Gastroesophageal sphincter (tissue), 4 donors: ENCODE data around the gene RSL1D1. TPM values are rescaled to one million over a fixed set of nuclear protein-coding genes. Genes with fewer than 3 reads are reported as not detected.

Source experiments
- ATAC-seq: fragments of 150-250 bp; one replicate; pipeline ENCODE4 v1.9.1; 2016; ENCODE audit warnings: mild to moderate bottlenecking, moderate library complexity
- H3K27ac ChIP-seq, 4 donors: fragments of 200-600 bp; sonication (generic) in 3 of 4; 1 replicate in 3 of 4; 2 replicates in 1 of 4; pipeline ENCODE4 v1.5.1; 2016 to 2019
- H3K27me3 ChIP-seq: fragments of 200-600 bp; sonication (generic); one replicate; pipeline ENCODE4 v1.5.1; 2019
- H3K36me3 ChIP-seq, 2 donors: fragments of 200-600 bp; sonication (generic); one replicate each; pipeline ENCODE4 v1.5.1; 2019; ENCODE audit warnings: control low read depth in 1 of 2
- H3K4me1 ChIP-seq, 3 donors: fragments of 200-600 bp; sonication (generic); 1 replicate in 2 of 3; 2 replicates in 1 of 3; pipeline ENCODE4 v1.5.1; 2016 to 2019; ENCODE audit warnings: control low read depth in 2 of 3
- H3K4me3 ChIP-seq, 2 donors: fragments of 200-600 bp; sonication (generic); one replicate each; pipeline ENCODE4 v1.5.1; 2019; ENCODE audit warnings: mild to moderate bottlenecking in 1 of 2, moderate library complexity in 1 of 2
- H3K9me3 ChIP-seq, 3 donors: fragments of 200-600 bp; sonication (generic); one replicate each; pipeline ENCODE4 v1.5.1; 2017 to 2019; ENCODE audit warnings: control low read depth in 2 of 3
- EP300 ChIP-seq: sonication (generic); formaldehyde crosslinking; IDR thresholded peaks from one replicate; pipeline ENCODE4 v1.6.1; 2017; ENCODE audit warnings: antibody characterized with exemption, mild to moderate bottlenecking
- POLR2A ChIP-seq, 2 donors: fragments of 450-650 bp; IDR thresholded peaks; one replicate each; pipeline ENCODE4 v1.6.1; 2017; ENCODE audit warnings: antibody characterized with exemption in 2 of 2, mild to moderate bottlenecking in 2 of 2, moderate library complexity in 1 of 2
- POLR2AphosphoS5 ChIP-seq: sonication (generic); formaldehyde crosslinking; IDR thresholded peaks from one replicate; pipeline ENCODE4 v1.6.1; 2017; ENCODE audit warnings: antibody characterized with exemption
- WGBS, 2 donors: methylation state at CpG; one replicate each; pipeline ENCODE4 v1.1.5; 2018; ENCODE audit warnings: low coverage in 1 of 2; 5-methylcytosine and 5-hydroxymethylcytosine counted together
- total RNA-seq, 4 donors: library from RNA; depleted of rRNA; stranded (reverse); fragments of >200 nt; gene quantifications; one replicate each; pipeline ENCODE4 v1.1.0, GENCODE V29; 2016
- TF ChIP-seq, protein P1 (sequence below), 4 experiments: fragments of 200-600 bp in 2 of 4; fragments of 450-650 bp in 2 of 4; sonication (generic) in 1 of 4; IDR thresholded peaks; one replicate each; pipeline ENCODE4 v1.5.1; 2017 to 2019; ENCODE audit warnings: antibody characterized with exemption in 4 of 4, mild to moderate bottlenecking in 2 of 4, moderate library complexity in 2 of 4

RSL1D1 gene
- total RNA-seq, result 100 to 1,000 TPM; 149 to 275 (median 164) TPM

DNA sequence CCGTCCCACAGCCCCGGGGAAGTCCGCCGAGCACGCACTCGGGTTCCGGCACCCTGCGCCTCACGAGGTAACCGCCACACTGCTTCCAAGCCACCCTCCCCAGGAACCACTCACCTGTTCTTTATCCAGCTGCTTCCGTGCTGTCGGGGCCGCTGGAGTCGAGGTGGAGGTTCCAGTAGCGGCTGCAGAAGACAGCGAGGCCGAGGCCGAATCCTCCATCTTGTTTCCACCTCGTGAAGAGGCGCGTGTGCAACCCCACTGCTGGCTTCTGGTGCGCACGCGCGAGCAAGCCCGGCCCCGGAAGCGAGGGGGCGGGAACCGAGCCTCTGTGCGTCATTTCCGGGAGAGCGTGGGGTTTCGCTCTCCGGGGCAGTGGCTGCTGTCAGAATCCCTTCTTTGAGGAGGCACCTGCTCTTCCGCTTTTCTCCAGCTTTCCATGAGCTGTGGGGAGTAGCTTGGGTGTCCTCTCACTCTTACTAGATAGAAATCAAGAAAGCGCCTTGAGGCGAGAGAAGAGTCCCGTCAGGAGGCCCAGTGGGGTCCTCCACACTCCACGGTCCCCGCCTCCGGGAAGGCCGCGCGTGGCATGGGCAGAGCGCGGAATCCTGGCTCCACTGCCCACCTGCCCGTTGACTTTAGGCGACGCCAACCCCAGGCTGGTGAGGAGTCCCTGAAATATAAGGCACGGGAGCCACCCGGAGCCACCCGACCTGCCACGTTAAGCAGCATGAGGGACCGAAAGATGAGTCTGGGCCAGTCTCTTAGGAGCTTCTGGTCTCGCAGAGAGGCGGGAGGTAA lies at the start of gene RSL1D1:
Gene RSL1D1, minus strand, starts transcription at position 249 of the 798 bp plus-strand sequence. Its CDS starts 30 bp downstream, at position 219.
- WGBS, 2 donors, result 0% methylated on average over 3 of the region's 57 CpGs
- Histone ChIP-seq H3K27ac (peak within 1 kb of the TSS; percentile 71 to 90 (median 89)), H3K4me3 (peak within 1 kb of the TSS; percentile 68 to 87), H3K4me1 (peaks cover 0 to 57% (median 16%) of the 10 kb centered on the region in 3 donors), H3K9me3 (no peaks in the 10 kb centered on the region), H3K36me3 (peaks cover 0 to 34% of the 10 kb centered on the region in 2 donors), H3K27me3 (no peaks in the 10 kb centered on the region)
- TF ChIP-seq POLR2A (IDR thresholded peaks at IDR 0.05) (peak; percentile 75 to 83), EP300 (no peak), POLR2AphosphoS5 (peak; percentile 83)
- TF ChIP-seq, protein P1, sequence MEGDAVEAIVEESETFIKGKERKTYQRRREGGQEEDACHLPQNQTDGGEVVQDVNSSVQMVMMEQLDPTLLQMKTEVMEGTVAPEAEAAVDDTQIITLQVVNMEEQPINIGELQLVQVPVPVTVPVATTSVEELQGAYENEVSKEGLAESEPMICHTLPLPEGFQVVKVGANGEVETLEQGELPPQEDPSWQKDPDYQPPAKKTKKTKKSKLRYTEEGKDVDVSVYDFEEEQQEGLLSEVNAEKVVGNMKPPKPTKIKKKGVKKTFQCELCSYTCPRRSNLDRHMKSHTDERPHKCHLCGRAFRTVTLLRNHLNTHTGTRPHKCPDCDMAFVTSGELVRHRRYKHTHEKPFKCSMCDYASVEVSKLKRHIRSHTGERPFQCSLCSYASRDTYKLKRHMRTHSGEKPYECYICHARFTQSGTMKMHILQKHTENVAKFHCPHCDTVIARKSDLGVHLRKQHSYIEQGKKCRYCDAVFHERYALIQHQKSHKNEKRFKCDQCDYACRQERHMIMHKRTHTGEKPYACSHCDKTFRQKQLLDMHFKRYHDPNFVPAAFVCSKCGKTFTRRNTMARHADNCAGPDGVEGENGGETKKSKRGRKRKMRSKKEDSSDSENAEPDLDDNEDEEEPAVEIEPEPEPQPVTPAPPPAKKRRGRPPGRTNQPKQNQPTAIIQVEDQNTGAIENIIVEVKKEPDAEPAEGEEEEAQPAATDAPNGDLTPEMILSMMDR (IDR thresholded peaks at IDR 0.05), result no peak
- ATAC-seq, result peak; percentile 99

DNA sequence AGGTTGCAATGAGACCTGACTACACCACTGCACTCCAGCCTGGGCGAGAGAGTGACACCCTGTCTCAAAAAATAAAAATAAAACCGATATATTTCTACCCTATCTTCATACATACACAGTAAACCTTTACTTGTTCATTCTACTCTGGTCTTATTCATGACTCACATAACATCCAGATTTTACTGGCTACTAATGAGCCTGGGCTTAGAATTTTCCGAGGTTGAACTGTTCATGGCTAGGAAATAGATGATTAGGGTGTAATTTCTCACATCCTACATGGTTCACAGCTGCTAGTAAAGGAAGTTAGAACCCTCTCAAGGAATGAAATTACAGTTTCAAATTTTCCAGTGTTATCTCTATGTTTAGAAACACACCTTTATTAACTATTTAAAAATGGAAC lies 49.7 kb upstream of the RSL1D1 start:
- H3K9me3 ChIP-seq, result no peaks in the 10 kb centered on the region
- ATAC-seq, result no peak
- no peak overlapping the region for H3K27ac ChIP-seq
- H3K4me1 ChIP-seq, result peaks cover 0 to 73% (median 0%) of the 10 kb centered on the region in 3 donors
- WGBS, 2 donors, result 41 to 71% methylated on average over 2 to 3 of the region's 3 CpGs
- H3K36me3 ChIP-seq, result peaks cover 0 to 14% of the 10 kb centered on the region in 2 donors
- TF ChIP-seq, protein P1 (IDR thresholded peaks at IDR 0.05), result no peak
- no peak for TF ChIP-seq EP300
- no peak for TF ChIP-seq POLR2AphosphoS5
- no peak for TF ChIP-seq POLR2A (IDR thresholded peaks at IDR 0.05)
- H3K27me3 ChIP-seq, result no peaks in the 10 kb centered on the region
- no peak overlapping the region for H3K4me3 ChIP-seq

DNA sequence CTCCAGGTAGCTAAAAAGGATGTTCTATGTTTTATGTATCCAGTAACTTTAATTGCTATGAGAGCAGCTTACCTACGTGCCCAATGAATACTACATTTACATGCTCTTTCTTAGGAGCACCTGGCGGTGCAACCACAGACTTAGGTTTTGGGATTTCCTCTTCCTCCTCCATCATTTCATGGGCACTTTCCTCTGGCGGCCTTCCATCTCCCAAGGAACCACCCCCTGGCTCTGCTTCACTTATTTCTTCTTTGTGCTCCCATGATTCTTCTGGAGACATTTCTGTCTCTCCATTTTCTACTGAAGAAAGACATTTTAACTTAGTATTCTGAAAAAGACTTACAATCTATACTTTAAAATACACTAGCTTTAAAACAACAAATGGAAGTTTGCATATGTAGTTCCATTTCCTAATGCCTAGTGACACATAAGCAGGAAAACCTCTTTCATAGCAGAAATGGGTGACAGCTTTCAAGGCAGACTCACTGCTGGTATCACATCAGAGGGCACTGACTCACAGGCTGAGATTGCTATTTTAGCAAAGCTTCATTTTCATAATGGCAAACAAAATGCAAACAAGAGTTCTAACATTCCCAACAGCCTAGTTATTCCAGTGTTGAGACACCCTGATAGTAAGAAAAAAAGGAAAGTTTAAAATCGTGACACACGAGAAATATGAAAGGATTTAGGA lies 45.3 kb upstream of the RSL1D1 start:
- Histone ChIP-seq H3K27me3 (no peaks in the 10 kb centered on the region), H3K4me1 (peaks cover 0 to 39% (median 0%) of the 10 kb centered on the region in 3 donors), H3K27ac (no peak overlapping the region), H3K9me3 (no peaks in the 10 kb centered on the region), H3K36me3 (peaks cover 0 to 52% of the 10 kb centered on the region in 2 donors), H3K4me3 (no peak overlapping the region)
- TF ChIP-seq POLR2AphosphoS5 (no peak), EP300 (no peak), POLR2A (IDR thresholded peaks at IDR 0.05) (no peak)
- TF ChIP-seq, protein P1 (IDR thresholded peaks at IDR 0.05), result no peak
- 38 to 61% methylated on average over 3 to 5 of the region's 5 CpGs for WGBS, 2 donors
- no peak for ATAC-seq

DNA sequence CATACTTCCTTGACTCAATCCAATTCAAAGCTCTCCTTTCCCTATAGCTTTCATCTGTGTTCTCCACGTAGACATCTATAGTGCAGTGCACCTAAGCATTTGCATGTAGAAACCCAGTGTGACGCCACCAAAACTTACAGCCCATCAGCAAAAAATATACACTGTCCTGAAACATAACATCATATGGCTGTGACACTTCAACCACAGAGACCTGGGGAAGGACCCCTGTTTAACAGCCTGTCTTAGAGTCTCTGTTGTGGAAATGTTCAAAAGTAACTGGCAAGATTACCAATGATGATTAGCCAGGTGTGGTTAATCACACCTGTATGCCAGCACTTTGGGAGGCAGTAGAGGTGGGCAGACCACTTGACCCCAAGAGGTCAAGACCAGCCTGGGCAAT lies 42.2 kb upstream of the RSL1D1 start:
- Histone ChIP-seq H3K27me3 (no peaks in the 10 kb centered on the region), H3K27ac (no peak overlapping the region), H3K36me3 (peaks cover 0 to 80% of the 10 kb centered on the region in 2 donors), H3K9me3 (no peaks in the 10 kb centered on the region), H3K4me1 (peaks cover 0 to 10% (median 0%) of the 10 kb centered on the region in 3 donors), H3K4me3 (no peak overlapping the region)
- ATAC-seq, result no peak
- 71 to 100% methylated on average over 2 of the region's 2 CpGs for WGBS, 2 donors
- TF ChIP-seq, protein P1 (IDR thresholded peaks at IDR 0.05), result no peak
- TF ChIP-seq EP300 (no peak), POLR2A (IDR thresholded peaks at IDR 0.05) (no peak), POLR2AphosphoS5 (no peak)
